HCT116 (cell line): ENCODE results near the gene SMIM5. TPM values are rescaled to one million over a fixed set of nuclear protein-coding genes. Genes with fewer than 3 reads are reported as not detected.

Experiments used
- ATAC-seq: fragments of 200-7000 bp; cut with Tn5 transposase; 2 replicates; pipeline ENCODE4 v1.9.1; 2020; ENCODE audit warnings: mild to moderate bottlenecking, moderate library complexity
- BruUV-seq: library from RNA; stranded (reverse); fragments of 400-500 nt; replicated peaks from 2 replicates; lab custom pipeline; 2021; lab: Mats Ljungman, UMichigan
- CTCF ChIA-PET: fragments of 300-600 bp; sonication (Branson Sonifier 250); formaldehyde crosslinking; loops from one replicate; lab custom pipeline; 2021; ENCODE audit warnings: antibody characterized with exemption; lab: Charles Lee
- POLR2A ChIA-PET: fragments of 300-600, 350-600 bp; sonication (Branson Sonifier 250); formaldehyde crosslinking; loops from one replicate; lab custom pipeline; 2021; ENCODE audit warnings: antibody characterized with exemption; lab: Charles Lee
- RAD21 ChIA-PET, 2 experiments: fragments of 300-600 bp; sonication (Branson Sonifier 250); formaldehyde crosslinking; loops; one replicate each; lab custom pipeline; 2023; ENCODE audit warnings: low total read pairs in 2 of 2; ENCODE audit not compliant: uncharacterized antibody in 2 of 2, unreplicated experiment in 2 of 2, low non-redundant PET in 1 of 2; lab: Charles Lee
- DNase-seq: peaks from one replicate; pipeline ENCODE4 v3.0.0-alpha.2; 2010; ENCODE audit warnings: low read depth, low spot score
- H2AFZ ChIP-seq: fragments of 200-600 bp; shearing (Covaris generic), sonication (generic); 2 replicates; pipeline ENCODE4 v1.6.1; 2017; ENCODE audit warnings: low read depth, mixed run types, mixed read lengths, antibody characterized with exemption, low read length; ENCODE audit not compliant: poor library complexity, severe bottlenecking
- H3K27ac ChIP-seq: 2 replicates; pipeline ENCODE4 v1.5.1; 2012; ENCODE audit warnings: low read depth, low read length
- H3K27me3 ChIP-seq: fragments of 200-600 bp; sonication (generic); 2 replicates; pipeline ENCODE4 v1.6.1; 2016; ENCODE audit warnings: mixed run types, low read length, mixed read lengths; ENCODE audit not compliant: insufficient read depth
- H3K36me3 ChIP-seq, 2 experiments: fragments of 200-500 bp in 1 of 2; fragments of 200-600 bp in 1 of 2; sonication (Bioruptor generic) in 1 of 2; sonication (generic) in 1 of 2; 2 replicates each; pipeline versions ENCODE4 v1.5.1 to v1.6.1; 2014 to 2016; ENCODE audit warnings: low read length in 2 of 2, inconsistent platforms in 1 of 2, mixed read lengths in 1 of 2, mixed run types in 1 of 2; ENCODE audit not compliant: insufficient read depth in 2 of 2, control insufficient read depth in 1 of 2
- H3K4me1 ChIP-seq, 2 experiments: fragments of 200-600 bp in 1 of 2; sonication (generic) in 1 of 2; 2 replicates each; pipeline versions ENCODE4 v1.5.1 to v1.6.1; 2012 to 2017; ENCODE audit warnings: low read length in 2 of 2, inconsistent platforms in 1 of 2, mild to moderate bottlenecking in 1 of 2, mixed read lengths in 1 of 2, mixed run types in 1 of 2, moderate library complexity in 1 of 2; ENCODE audit not compliant: insufficient read depth in 2 of 2, control insufficient read depth in 1 of 2
- H3K4me2 ChIP-seq: fragments of 200-600 bp; sonication (generic); 2 replicates; pipeline ENCODE4 v1.6.1; 2017; ENCODE audit warnings: mixed run types, low read length, mixed read lengths
- H3K4me3 ChIP-seq, 2 experiments: fragments of 200-600 bp in 1 of 2; sonication (generic) in 1 of 2; replicated peaks in 1 of 2; 2 replicates each; pipeline ENCODE4 v1.5.1; 2011 to 2016; ENCODE audit warnings: low read length in 2 of 2, control low read depth in 1 of 2, low read depth in 1 of 2, mild to moderate bottlenecking in 1 of 2, mixed read lengths in 1 of 2, mixed run types in 1 of 2
- H3K79me2 ChIP-seq: fragments of 200-600 bp; sonication (generic); 2 replicates; pipeline ENCODE4 v1.6.1; 2017; ENCODE audit warnings: mild to moderate bottlenecking, mixed run types, low read length, moderate library complexity, mixed read lengths; ENCODE audit not compliant: insufficient read depth
- H3K9ac ChIP-seq: fragments of 200-600 bp; sonication (generic); 2 replicates; pipeline ENCODE4 v1.6.1; 2016; ENCODE audit warnings: low read length, mixed read lengths
- H3K9me2 ChIP-seq: fragments of 200-600 bp; sonication (generic), shearing (Covaris generic); 2 replicates; pipeline ENCODE4 v1.6.1; 2017; ENCODE audit warnings: mixed run types, mild to moderate bottlenecking, moderate library complexity; ENCODE audit not compliant: insufficient read depth
- H3K9me3 ChIP-seq, 2 experiments: fragments of 200-500 bp in 1 of 2; fragments of 200-600 bp in 1 of 2; sonication (Bioruptor generic) in 1 of 2; sonication (generic) in 1 of 2; 2 replicates each; pipeline ENCODE4 v1.6.1; 2014 to 2017; ENCODE audit warnings: low read length in 2 of 2, mixed read lengths in 2 of 2, inconsistent platforms in 1 of 2, low read depth in 1 of 2, mild to moderate bottlenecking in 1 of 2, mixed run types in 1 of 2, moderate library complexity in 1 of 2; ENCODE audit not compliant: control insufficient read depth in 1 of 2, insufficient read depth in 1 of 2
- H4K20me1 ChIP-seq: fragments of 200-600 bp; sonication (generic), shearing (Covaris generic); 2 replicates; pipeline ENCODE4 v1.6.1; 2017; ENCODE audit warnings: mixed run types, mild to moderate bottlenecking, moderate library complexity; ENCODE audit not compliant: insufficient read depth
- CBX3 ChIP-seq: IDR thresholded peaks from 2 replicates; pipeline ENCODE4 v1.6.1; 2012; ENCODE audit warnings: low read depth
- EGR1 ChIP-seq: IDR thresholded peaks from 2 replicates; pipeline ENCODE4 v1.6.1; 2012; ENCODE audit warnings: low read depth
- ELF1 ChIP-seq: IDR thresholded peaks from 2 replicates; pipeline ENCODE4 v1.6.1; 2012; ENCODE audit warnings: low read depth, borderline replicate concordance
- EZH2 ChIP-seq: fragments of 200-600 bp; sonication (generic); IDR thresholded peaks from 2 replicates; pipeline ENCODE4 v1.6.1; 2017; ENCODE audit warnings: antibody characterized with exemption, mixed run types
- EZH2phosphoT487 ChIP-seq: fragments of 200-600 bp; IDR thresholded peaks from 2 replicates; pipeline ENCODE4 v1.6.1; 2018; ENCODE audit warnings: antibody characterized with exemption, borderline replicate concordance
- FOSL1 ChIP-seq: IDR thresholded peaks from 2 replicates; pipeline ENCODE4 v1.6.1; 2012; ENCODE audit warnings: low read depth
- JUND ChIP-seq: IDR thresholded peaks from 2 replicates; pipeline ENCODE4 v1.6.1; 2012
- MAX ChIP-seq: IDR thresholded peaks from 2 replicates; pipeline ENCODE4 v1.6.1; 2012
- POLR2A ChIP-seq: IDR thresholded peaks from 2 replicates; pipeline ENCODE4 v1.7.0; 2011; ENCODE audit warnings: borderline replicate concordance; ENCODE audit not compliant: insufficient read depth, insufficient read length; ENCODE audit errors: extremely low read depth
- POLR2AphosphoS5 ChIP-seq: IDR thresholded peaks from 2 replicates; pipeline ENCODE4 v1.6.1; 2011; ENCODE audit warnings: mild to moderate bottlenecking, low read depth, low read length, moderate library complexity
- RAD21 ChIP-seq: IDR thresholded peaks from 2 replicates; pipeline ENCODE4 v1.6.1; 2012; ENCODE audit warnings: low read depth, mild to moderate bottlenecking
- SP1 ChIP-seq: IDR thresholded peaks from 2 replicates; pipeline ENCODE4 v1.6.1; 2012; ENCODE audit warnings: low read depth
- SRF ChIP-seq: IDR thresholded peaks from 2 replicates; pipeline ENCODE4 v1.6.1; 2012; ENCODE audit warnings: low read depth
- TCF7L2 ChIP-seq: IDR thresholded peaks from 2 replicates; pipeline ENCODE4 v1.7.0; 2011; ENCODE audit warnings: borderline replicate concordance, inconsistent platforms; ENCODE audit not compliant: insufficient read depth, insufficient read length; ENCODE audit errors: extremely low read depth
- YY1 ChIP-seq: IDR thresholded peaks from 2 replicates; pipeline ENCODE4 v1.6.1; 2011; ENCODE audit warnings: low read length, low read depth, moderate library complexity, mild to moderate bottlenecking; ENCODE audit not compliant: insufficient replicate concordance; ENCODE audit errors: extremely low read depth
- ZBTB33 ChIP-seq: IDR thresholded peaks from 2 replicates; pipeline ENCODE4 v1.6.1; 2011; ENCODE audit warnings: mild to moderate bottlenecking, low read length, moderate library complexity; ENCODE audit not compliant: insufficient replicate concordance; ENCODE audit errors: extremely low read depth
- ZFX ChIP-seq: fragments of 450-650 bp; IDR thresholded peaks from 2 replicates; pipeline ENCODE4 v1.6.1; 2017
- ZNF274 ChIP-seq: fragments of 200-500 bp; sonication (Bioruptor generic); IDR thresholded peaks from 2 replicates; pipeline ENCODE4 v1.6.1; 2014; ENCODE audit warnings: mild to moderate bottlenecking, low read depth, low read length, inconsistent platforms
- intact Hi-C: fragments of 100-400 bp; cut with micrococcal nuclease; formaldehyde crosslinking; loops from 2 replicates; pipeline ENCODE4 v1.10.0; 2022
- total RNA-seq: library from RNA; stranded (reverse); gene quantifications from one replicate; pipeline ENCODE4 v1.2.1, GENCODE V29; 2021; ENCODE audit not compliant: unreplicated experiment
- TF ChIP-seq, protein P1 (sequence below), 3 experiments: fragments of 200-600 bp in 1 of 3; sonication (generic) in 1 of 3; IDR thresholded peaks in 2 of 3; conservative IDR thresholded peaks in 1 of 3; 2 replicates each; pipeline ENCODE4 v1.5.1; 2012 to 2017; ENCODE audit warnings: low read depth in 2 of 3, low read length in 2 of 3, antibody characterized with exemption in 1 of 3, borderline replicate concordance in 1 of 3, control low read depth in 1 of 3, mild to moderate bottlenecking in 1 of 3, mixed read lengths in 1 of 3, mixed run types in 1 of 3, moderate library complexity in 1 of 3; ENCODE audit not compliant: insufficient read depth in 1 of 3
- TF ChIP-seq, protein P2 (sequence below): IDR thresholded peaks from 2 replicates; pipeline ENCODE4 v1.6.1; 2012

The SMIM5 gene
- total RNA-seq, 1 experiment from 2014 or later = 0.12 TPM

DNA sequence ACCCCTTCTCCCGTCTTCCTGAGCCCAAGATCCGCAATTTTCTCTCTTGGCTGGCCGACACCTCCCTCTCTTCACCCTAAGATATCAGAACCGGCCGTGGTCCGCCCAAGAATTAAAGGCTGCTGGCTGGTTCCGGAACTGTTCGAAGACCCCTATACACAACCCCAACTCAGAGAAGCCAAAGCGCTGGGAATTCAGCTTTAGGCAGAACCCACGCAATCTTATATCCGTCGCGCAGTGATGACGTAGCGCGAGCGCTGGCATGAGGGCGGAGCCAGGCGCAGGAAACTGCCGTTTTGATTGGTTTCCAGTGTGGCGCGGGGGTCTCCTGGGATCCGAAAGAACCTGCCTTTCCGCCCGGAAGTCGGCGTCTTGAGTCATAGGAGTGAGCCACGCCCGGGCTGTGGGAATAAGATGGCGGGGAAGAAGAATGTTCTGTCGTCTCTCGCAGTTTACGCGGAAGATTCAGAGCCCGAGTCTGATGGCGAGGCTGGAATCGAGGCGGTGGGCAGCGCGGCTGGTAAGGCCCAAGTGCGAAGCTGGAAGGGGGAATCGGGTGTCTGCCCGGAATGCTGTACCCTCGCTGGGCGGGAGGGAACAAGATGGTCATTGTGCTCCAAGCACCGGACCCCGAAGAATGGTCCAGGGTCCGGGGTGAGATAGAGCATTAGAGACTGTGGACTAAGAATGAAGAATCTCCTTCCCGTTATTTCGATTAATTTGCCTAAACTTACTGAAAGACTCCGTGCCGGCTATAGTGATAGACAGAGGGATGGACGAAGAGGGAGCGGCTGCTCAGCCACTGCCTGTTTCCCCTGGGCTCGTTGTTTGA lies 33.9 kb downstream of the SMIM5 start, which contains the start of the genes RECQL5 and SAP30BP:
Gene RECQL5 (minus strand): TSS at position 196 of the 832 bp plus-strand sequence. CDS start 597 bp downstream, outside the sequence.
Gene SAP30BP (plus strand): TSS at position 380 of the 832 bp plus-strand sequence. CDS start 35 bp downstream, at position 415.
- peak within 1 kb of the TSS; percentile 81 for H3K4me2 ChIP-seq
- ChIA-PET POLR2A (interaction anchor here (0.7 to 1.5 kb wide), 6 partner anchors 13 to 113 kb away, joined by 3 to 6 read pairs (median 4); no protein-coding TSS in a partner anchor), RAD21 (interaction anchor here in 1 of 2 experiments (1.3 kb wide), 1 partner anchor 81 kb away, joined by 3 read pairs; no protein-coding TSS in a partner anchor), CTCF (interaction anchor here (0.5 to 2.4 kb wide), 8 partner anchors 8 to 415 kb away, joined by 3 to 14 read pairs (median 5); partner anchors contain the start of gene SMIM5)
- H3K9ac ChIP-seq = peak within 1 kb of the TSS; percentile 89
- peak within 1 kb of the TSS; percentile 74 for H3K27ac ChIP-seq
- no peaks in the 10 kb centered on the region for H3K9me2 ChIP-seq
- H2AFZ ChIP-seq = no peak within 1 kb of the TSS
- no peaks in the 10 kb centered on the region for H3K9me3 ChIP-seq
- H3K36me3 ChIP-seq = peaks cover 41 to 42% of the 10 kb centered on the region in 2 experiments
- peaks cover 13 to 19% of the 10 kb centered on the region in 2 experiments; a peak in 3 of 4 replicates for H3K4me1 ChIP-seq
- H3K27me3 ChIP-seq = no peaks in the 10 kb centered on the region
- H3K4me3 ChIP-seq = peak within 1 kb of the TSS; percentile 79 to 83
- peak; percentile 99 for DNase-seq
- peaks cover 70% of the 10 kb centered on the region for H3K79me2 ChIP-seq
- BruUV-seq = TSS peak; percentile 76
- 0 out of 2 replicates have a peak, but pooled peaks cover 4% of the 10 kb centered on the region for H4K20me1 ChIP-seq
- peak; percentile 100 for ATAC-seq
- intact Hi-C loops = no loop called here
- TF ChIP-seq, protein P1, sequence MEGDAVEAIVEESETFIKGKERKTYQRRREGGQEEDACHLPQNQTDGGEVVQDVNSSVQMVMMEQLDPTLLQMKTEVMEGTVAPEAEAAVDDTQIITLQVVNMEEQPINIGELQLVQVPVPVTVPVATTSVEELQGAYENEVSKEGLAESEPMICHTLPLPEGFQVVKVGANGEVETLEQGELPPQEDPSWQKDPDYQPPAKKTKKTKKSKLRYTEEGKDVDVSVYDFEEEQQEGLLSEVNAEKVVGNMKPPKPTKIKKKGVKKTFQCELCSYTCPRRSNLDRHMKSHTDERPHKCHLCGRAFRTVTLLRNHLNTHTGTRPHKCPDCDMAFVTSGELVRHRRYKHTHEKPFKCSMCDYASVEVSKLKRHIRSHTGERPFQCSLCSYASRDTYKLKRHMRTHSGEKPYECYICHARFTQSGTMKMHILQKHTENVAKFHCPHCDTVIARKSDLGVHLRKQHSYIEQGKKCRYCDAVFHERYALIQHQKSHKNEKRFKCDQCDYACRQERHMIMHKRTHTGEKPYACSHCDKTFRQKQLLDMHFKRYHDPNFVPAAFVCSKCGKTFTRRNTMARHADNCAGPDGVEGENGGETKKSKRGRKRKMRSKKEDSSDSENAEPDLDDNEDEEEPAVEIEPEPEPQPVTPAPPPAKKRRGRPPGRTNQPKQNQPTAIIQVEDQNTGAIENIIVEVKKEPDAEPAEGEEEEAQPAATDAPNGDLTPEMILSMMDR (IDR thresholded peaks at IDR 0.05 in 2 of 3, conservative IDR thresholded peaks at IDR 0.05 in 1 of 3; ENCODE audit: borderline replicate concordance in 1 of 3, insufficient read depth in 1 of 3, low read depth in 2 of 3, low read length in 2 of 3) = no peak
- peak; percentile 86 for TF ChIP-seq POLR2AphosphoS5
- no peak for TF ChIP-seq RAD21
- TF ChIP-seq, protein P2, sequence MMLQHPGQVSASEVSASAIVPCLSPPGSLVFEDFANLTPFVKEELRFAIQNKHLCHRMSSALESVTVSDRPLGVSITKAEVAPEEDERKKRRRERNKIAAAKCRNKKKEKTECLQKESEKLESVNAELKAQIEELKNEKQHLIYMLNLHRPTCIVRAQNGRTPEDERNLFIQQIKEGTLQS = no peak
- TF ChIP-seq ELF1 = peak; percentile 93
- no peak for TF ChIP-seq ZNF274
- no peak for TF ChIP-seq EZH2
- TF ChIP-seq FOSL1 = 0 out of 2 replicates have a peak, but pooled peaks have one; percentile 44
- TF ChIP-seq ZBTB33 = no peak
- TF ChIP-seq EZH2phosphoT487 = no peak
- TF ChIP-seq ZFX = no peak
- peak; percentile 30 for TF ChIP-seq TCF7L2
- TF ChIP-seq POLR2A = peak; percentile 69
- TF ChIP-seq SRF = peak; percentile 95
- peak; percentile 91 for TF ChIP-seq SP1
- peak; percentile 87 for TF ChIP-seq MAX
- TF ChIP-seq JUND = peak; percentile 46; the same call in 1 of the 2 replicates
- TF ChIP-seq YY1 = peak; percentile 95
- peak; percentile 69; the same call in 1 of the 2 replicates for TF ChIP-seq CBX3
- peak; percentile 88 for TF ChIP-seq EGR1
